ENCODE measurements around the gene CCDC63.
"Not testable (repeated sequence)": the region's sequence is repeated elsewhere in the genome, so short reads cannot be mapped to it uniquely, and the experiment has no call there.

CCDC63 gene

GRCh38 chr12:110836291-110836690, 10.5 kb upstream of the CCDC63 start:
- in situ Hi-C loops (cut with HindIII; ENCODE audit: low pct_ligation_motif_present, low pct_unique_long_range_greater_than_20kb, low sequenced_read_pairs), result no loop called here
- no peak for DNase-seq

- no peak for DNase-seq
- in situ Hi-C loops (cut with HindIII; ENCODE audit: low pct_ligation_motif_present, low pct_unique_long_range_greater_than_20kb, low sequenced_read_pairs), result no loop called here
These were observed 5.8 kb upstream of the CCDC63 start for GRCh38 chr12:110841007-110841406.

- DNase-seq, result no peak
These were observed 2.7 kb upstream of the CCDC63 start for GRCh38 chr12:110844131-110844530.

GRCh38 chr12:110844551-110845338, 2.0 kb upstream of the CCDC63 start:
- no peak for DNase-seq
- in situ Hi-C loops (cut with HindIII; ENCODE audit: low pct_ligation_motif_present, low pct_unique_long_range_greater_than_20kb, low sequenced_read_pairs), result no loop called here

More at GRCh38 chr12:110844131-110844530, 2.7 kb upstream of the CCDC63 start:
- in situ Hi-C loops (cut with HindIII; ENCODE audit: low pct_ligation_motif_present, low pct_unique_long_range_greater_than_20kb, low sequenced_read_pairs), result no loop called here

- DNase-seq, result no peak
- in situ Hi-C loops (cut with HindIII; ENCODE audit: low pct_ligation_motif_present, low pct_unique_long_range_greater_than_20kb, low sequenced_read_pairs), result no loop called here
These were observed 1.5 kb upstream of the CCDC63 start for GRCh38 chr12:110845339-110845682.

GRCh38 chr12:110848314-110848923, 1.6 kb downstream of the CCDC63 start:
- in situ Hi-C loops (cut with HindIII; ENCODE audit: low pct_ligation_motif_present, low pct_unique_long_range_greater_than_20kb, low sequenced_read_pairs), result no loop called here
- no peak for DNase-seq

- in situ Hi-C loops (cut with HindIII; ENCODE audit: low pct_ligation_motif_present, low pct_unique_long_range_greater_than_20kb, low sequenced_read_pairs), result no loop called here
- DNase-seq, result no peak
These were observed 2.4 kb downstream of the CCDC63 start for GRCh38 chr12:110849221-110849620.

- in situ Hi-C loops (cut with HindIII; ENCODE audit: low pct_ligation_motif_present, low pct_unique_long_range_greater_than_20kb, low sequenced_read_pairs), result no loop called here
- no peak for DNase-seq
These were observed 3.1 kb downstream of the CCDC63 start for GRCh38 chr12:110849748-110850403.

- DNase-seq, result no peak
- in situ Hi-C loops (cut with HindIII; ENCODE audit: low pct_ligation_motif_present, low pct_unique_long_range_greater_than_20kb, low sequenced_read_pairs), result no loop called here
These were observed 4.0 kb downstream of the CCDC63 start for GRCh38 chr12:110850762-110851161.

- in situ Hi-C loops (cut with HindIII; ENCODE audit: low pct_ligation_motif_present, low pct_unique_long_range_greater_than_20kb, low sequenced_read_pairs), result no loop called here
- DNase-seq, result no peak
These were observed 7.0 kb downstream of the CCDC63 start for GRCh38 chr12:110853836-110854235.

GRCh38 chr12:110856542-110856941, 9.8 kb downstream of the CCDC63 start:
- in situ Hi-C loops (cut with HindIII; ENCODE audit: low pct_ligation_motif_present, low pct_unique_long_range_greater_than_20kb, low sequenced_read_pairs), result no loop called here
- DNase-seq, result no peak

- in situ Hi-C loops (cut with HindIII; ENCODE audit: low pct_ligation_motif_present, low pct_unique_long_range_greater_than_20kb, low sequenced_read_pairs), result no loop called here
- DNase-seq, result no peak
These were observed 10.7 kb downstream of the CCDC63 start for GRCh38 chr12:110857528-110857927.

- DNase-seq; in situ Hi-C loops (cut with HindIII; ENCODE audit: low pct_ligation_motif_present, low pct_unique_long_range_greater_than_20kb, low sequenced_read_pairs): not testable (repeated sequence)
These were observed 11.2 kb downstream of the CCDC63 start for GRCh38 chr12:110857954-110858353.

- DNase-seq, result no peak
- in situ Hi-C loops (cut with HindIII; ENCODE audit: low pct_ligation_motif_present, low pct_unique_long_range_greater_than_20kb, low sequenced_read_pairs), result no loop called here
These were observed 12.1 kb downstream of the CCDC63 start for GRCh38 chr12:110858848-110859247.

GRCh38 chr12:110860833-110861296, 14.1 kb downstream of the CCDC63 start:
- in situ Hi-C loops (cut with HindIII; ENCODE audit: low pct_ligation_motif_present, low pct_unique_long_range_greater_than_20kb, low sequenced_read_pairs), result no loop called here
- no peak for DNase-seq

GRCh38 chr12:110861729-110862128, 14.9 kb downstream of the CCDC63 start:
- no peak for DNase-seq
- in situ Hi-C loops (cut with HindIII; ENCODE audit: low pct_ligation_motif_present, low pct_unique_long_range_greater_than_20kb, low sequenced_read_pairs), result no loop called here

GRCh38 chr12:110862329-110862728, 15.5 kb downstream of the CCDC63 start:
- in situ Hi-C loops (cut with HindIII; ENCODE audit: low pct_ligation_motif_present, low pct_unique_long_range_greater_than_20kb, low sequenced_read_pairs), result no loop called here
- DNase-seq, result no peak

GRCh38 chr12:110863161-110863560, 16.4 kb downstream of the CCDC63 start:
- in situ Hi-C loops (cut with HindIII; ENCODE audit: low pct_ligation_motif_present, low pct_unique_long_range_greater_than_20kb, low sequenced_read_pairs), result no loop called here
- DNase-seq, result no peak

GRCh38 chr12:110865521-110865920, 18.7 kb downstream of the CCDC63 start:
- no peak for DNase-seq
- in situ Hi-C loops (cut with HindIII; ENCODE audit: low pct_ligation_motif_present, low pct_unique_long_range_greater_than_20kb, low sequenced_read_pairs), result no loop called here

- in situ Hi-C loops (cut with HindIII; ENCODE audit: low pct_ligation_motif_present, low pct_unique_long_range_greater_than_20kb, low sequenced_read_pairs), result no loop called here
- DNase-seq, result no peak
These were observed 22.2 kb downstream of the CCDC63 start for GRCh38 chr12:110869026-110869425.

Data from ACHN (cell line).